H9 (cell line): ENCODE data around the gene SCRN1. TPM values are rescaled to one million over a fixed set of nuclear protein-coding genes. Genes with fewer than 3 reads are reported as not detected.

ENCODE experiments used
- DNase-seq: peaks from one replicate; pipeline ENCODE4 v3.0.0-alpha.2; 2017
- H2AFZ ChIP-seq: one replicate; pipeline ENCODE4 v1.6.1; 2013; ENCODE audit warnings: mild to moderate bottlenecking, low read length, control low read depth, moderate library complexity
- H2AK5ac ChIP-seq: 2 replicates; pipeline ENCODE4 v1.6.1; 2013; ENCODE audit warnings: low read length, control low read depth, mixed read lengths; ENCODE audit not compliant: insufficient read length
- H2BK120ac ChIP-seq: one replicate; pipeline ENCODE4 v1.6.1; 2013; ENCODE audit warnings: low read depth, mild to moderate bottlenecking, low read length, control low read depth, inconsistent platforms; ENCODE audit not compliant: poor library complexity, severe bottlenecking
- H2BK12ac ChIP-seq: 2 replicates; pipeline ENCODE4 v1.6.1; 2013; ENCODE audit warnings: low read length, control low read depth, mixed read lengths, low read depth; ENCODE audit not compliant: insufficient read length
- H2BK15ac ChIP-seq: 2 replicates; pipeline ENCODE4 v1.6.1; 2013; ENCODE audit warnings: low read depth, low read length, control low read depth
- H2BK20ac ChIP-seq: one replicate; pipeline ENCODE4 v1.6.1; 2013; ENCODE audit warnings: low read depth, mild to moderate bottlenecking, low read length, control low read depth, inconsistent platforms; ENCODE audit not compliant: poor library complexity, severe bottlenecking
- H2BK5ac ChIP-seq: 2 replicates; pipeline ENCODE4 v1.6.1; 2013; ENCODE audit warnings: low read length, control low read depth, mixed read lengths; ENCODE audit not compliant: insufficient read length
- H3K14ac ChIP-seq: 2 replicates; pipeline ENCODE4 v1.6.1; 2013; ENCODE audit warnings: low read length, control low read depth; ENCODE audit not compliant: insufficient read depth
- H3K18ac ChIP-seq: 2 replicates; pipeline ENCODE4 v1.6.1; 2013; ENCODE audit warnings: low read depth, mild to moderate bottlenecking, mixed read lengths, low read length, control low read depth; ENCODE audit not compliant: insufficient read length
- H3K23ac ChIP-seq: 2 replicates; pipeline ENCODE4 v1.6.1; 2013; ENCODE audit warnings: low read length, control low read depth, mixed read lengths, low read depth; ENCODE audit not compliant: insufficient read length
- H3K23me2 ChIP-seq: 2 replicates; pipeline ENCODE4 v1.6.1; 2013; ENCODE audit warnings: low read depth, mild to moderate bottlenecking, mixed read lengths, low read length, control low read depth; ENCODE audit not compliant: insufficient read length, poor library complexity, severe bottlenecking
- H3K27ac ChIP-seq: 2 replicates; pipeline ENCODE4 v1.5.1; 2013; ENCODE audit warnings: low read length, control low read depth, mixed read lengths, low read depth; ENCODE audit not compliant: insufficient read length
- H3K27me3 ChIP-seq: 2 replicates; pipeline ENCODE4 v1.6.1; 2013; ENCODE audit warnings: low read length, control low read depth, inconsistent platforms; ENCODE audit not compliant: insufficient read depth
- H3K4ac ChIP-seq: 2 replicates; pipeline ENCODE4 v1.6.1; 2013; ENCODE audit warnings: low read depth, mild to moderate bottlenecking, control low read depth, inconsistent platforms, low read length, moderate library complexity
- H3K4me1 ChIP-seq: 2 replicates; pipeline ENCODE4 v1.6.1; 2013; ENCODE audit warnings: low read length, control low read depth, inconsistent platforms; ENCODE audit not compliant: insufficient read depth
- H3K4me2 ChIP-seq: 2 replicates; pipeline ENCODE4 v1.6.1; 2013; ENCODE audit warnings: low read length, control low read depth, mixed read lengths; ENCODE audit not compliant: insufficient read length, insufficient read depth
- H3K56ac ChIP-seq: 2 replicates; pipeline ENCODE4 v1.6.1; 2013; ENCODE audit warnings: low read depth, mild to moderate bottlenecking, mixed read lengths, low read length, control low read depth; ENCODE audit not compliant: insufficient read length
- H3K79me1 ChIP-seq: 2 replicates; pipeline ENCODE4 v1.6.1; 2013; ENCODE audit warnings: low read depth, mild to moderate bottlenecking, moderate library complexity, low read length, control low read depth, inconsistent platforms; ENCODE audit not compliant: insufficient read depth, poor library complexity, severe bottlenecking
- H3K79me2 ChIP-seq: 2 replicates; pipeline ENCODE4 v1.6.1; 2013; ENCODE audit warnings: low read length, control low read depth, inconsistent platforms; ENCODE audit not compliant: insufficient read depth
- H3K9ac ChIP-seq: 2 replicates; pipeline ENCODE4 v1.6.1; 2013; ENCODE audit warnings: low read length, control low read depth, mixed read lengths; ENCODE audit not compliant: insufficient read length; ENCODE audit errors: extremely low read depth
- H3K9me3 ChIP-seq: one replicate; pipeline ENCODE4 v1.6.1; 2013; ENCODE audit warnings: low read depth, low read length, inconsistent platforms; ENCODE audit not compliant: control insufficient read depth
- H3T11ph ChIP-seq: one replicate; pipeline ENCODE4 v1.6.1; 2013; ENCODE audit warnings: mild to moderate bottlenecking, low read length, control low read depth, inconsistent platforms
- H4K20me1 ChIP-seq: one replicate; pipeline ENCODE4 v1.6.1; 2013; ENCODE audit not compliant: control insufficient read depth, insufficient read length, insufficient read depth
- H4K5ac ChIP-seq: 2 replicates; pipeline ENCODE4 v1.6.1; 2013; ENCODE audit warnings: low read depth, mild to moderate bottlenecking, mixed read lengths, low read length, control low read depth; ENCODE audit not compliant: insufficient read length
- H4K8ac ChIP-seq: replicated peaks from 2 replicates; pipeline ENCODE4 v1.6.1; 2013; ENCODE audit warnings: low read length, control low read depth, mixed read lengths, low read depth; ENCODE audit not compliant: insufficient read length
- H4K91ac ChIP-seq: 2 replicates; pipeline ENCODE4 v1.6.1; 2013; ENCODE audit warnings: low read depth, mild to moderate bottlenecking, moderate library complexity, mixed read lengths, low read length, control low read depth; ENCODE audit not compliant: insufficient read length
- H3K27ac Mint-ChIP-seq, 3 experiments: 2 replicates in 2 of 3; 3 replicates in 1 of 3; pipeline ENCODE4 v1.8.0; 2020 to 2021; ENCODE audit warnings: mixed read lengths in 3 of 3, mild to moderate bottlenecking in 1 of 3, moderate library complexity in 1 of 3
- H3K27me3 Mint-ChIP-seq: 2 replicates; pipeline ENCODE4 v1.8.0; 2021; ENCODE audit warnings: low read depth, mild to moderate bottlenecking, moderate library complexity, mixed read lengths
- H3K36me3 Mint-ChIP-seq, 3 experiments: 2 replicates in 2 of 3; 3 replicates in 1 of 3; pipeline ENCODE4 v1.8.0; 2020 to 2021; ENCODE audit warnings: low read depth in 3 of 3, mixed read lengths in 3 of 3; ENCODE audit not compliant: insufficient read depth in 1 of 3
- H3K4me1 Mint-ChIP-seq, 2 experiments: 2 replicates each; pipeline ENCODE4 v1.8.0; 2020; ENCODE audit warnings: mixed read lengths in 2 of 2
- H3K4me3 Mint-ChIP-seq, 2 experiments: 2 replicates in 1 of 2; 3 replicates in 1 of 2; pipeline ENCODE4 v1.8.0; 2020 to 2021; ENCODE audit warnings: mild to moderate bottlenecking in 2 of 2, mixed read lengths in 2 of 2, moderate library complexity in 1 of 2
- H3K9me3 Mint-ChIP-seq, 2 experiments: 2 replicates in 1 of 2; 3 replicates in 1 of 2; pipeline ENCODE4 v1.8.0; 2020; ENCODE audit warnings: mild to moderate bottlenecking in 2 of 2, mixed read lengths in 2 of 2, moderate library complexity in 1 of 2
- CTCF ChIP-seq: fragments of 200-600 bp; sonication (generic); conservative IDR thresholded peaks from 3 replicates; pipeline ENCODE4 v1.8.0; 2021; ENCODE audit warnings: antibody characterized with exemption, mild to moderate bottlenecking
- WGBS: extraction: QIAGEN DNeasy Blood & Tissue Kit; methylation state at CpG from one replicate; pipeline ENCODE4 v1.1.7; 2013; ENCODE audit warnings: missing lambda C conversion rate, low lambda C conversion rate, mixed read lengths; ENCODE audit not compliant: insufficient read length; ENCODE audit errors: extremely low coverage; 5-methylcytosine and 5-hydroxymethylcytosine counted together
- total RNA-seq: library from RNA; stranded (reverse); gene quantifications from 2 replicates; pipeline ENCODE4 v1.2.1, GENCODE V29; 2021

The SCRN1 gene
- total RNA-seq, 1 experiment from 2014 or later = 101 TPM

DNA sequence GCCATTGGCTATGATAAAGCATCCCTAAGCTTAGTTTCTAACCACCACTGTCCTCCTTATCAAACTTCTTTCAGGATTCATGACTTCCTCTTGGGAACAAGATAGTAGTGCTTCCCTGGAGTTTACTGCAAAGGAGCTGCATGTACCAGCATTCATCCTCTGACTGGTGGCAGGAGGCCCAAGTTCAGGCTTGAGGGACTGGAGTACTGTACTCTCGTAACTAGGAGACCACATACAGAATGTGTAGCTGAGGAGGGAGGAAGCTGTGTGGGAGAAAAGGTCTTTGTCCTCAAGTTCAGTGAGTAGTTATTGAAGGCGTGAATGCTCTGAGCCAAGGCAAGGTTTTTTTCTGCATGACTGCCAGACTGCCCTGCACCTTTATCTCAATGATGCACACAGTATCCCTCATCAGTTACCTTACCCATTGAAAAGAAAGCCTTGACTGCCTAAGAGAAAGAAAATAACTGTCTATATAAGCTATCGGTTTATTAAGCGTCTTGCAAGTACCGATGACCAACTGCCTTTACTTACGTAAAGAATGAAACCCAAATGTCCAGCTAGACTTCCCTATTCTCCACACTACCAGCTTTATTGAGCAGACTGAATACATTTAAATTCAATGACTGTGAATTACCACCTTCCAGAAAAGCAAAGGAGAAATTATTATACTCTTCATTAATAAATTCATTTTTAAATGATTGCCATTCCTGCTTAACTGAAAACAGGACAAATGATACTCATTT, 12.8 kb downstream of the SCRN1 start:
- Histone ChIP-seq H4K91ac (no peak overlapping the region), H4K20me1 (no peaks in the 10 kb centered on the region), H3K27ac (no peak overlapping the region), H3T11ph (no peak overlapping the region), H4K5ac (no peak overlapping the region), H2BK20ac (no peak overlapping the region), H2AFZ (no peak overlapping the region), H3K79me2 (peaks cover 13% of the 10 kb centered on the region; the same call in 1 of the 2 replicates), H3K4ac (no peak overlapping the region), H3K4me1 (no peaks in the 10 kb centered on the region), H3K56ac (no peak overlapping the region), H3K9me3 (no peaks in the 10 kb centered on the region), H2BK12ac (no peak overlapping the region), H3K14ac (no peak overlapping the region), H3K18ac (no peak overlapping the region), H4K8ac (no peak overlapping the region), H3K4me2 (no peak overlapping the region), H3K23ac (peak overlapping the region; percentile 96), H3K27me3 (no peaks in the 10 kb centered on the region), H3K79me1 (peaks cover 20% of the 10 kb centered on the region), H3K9ac (no peak overlapping the region), H3K23me2 (no peaks in the 10 kb centered on the region), H2BK5ac (no peak overlapping the region), H2BK15ac (no peak overlapping the region), H2AK5ac (no peak overlapping the region), H2BK120ac (no peak overlapping the region)
- Mint-ChIP-seq H3K27me3 (no peaks in the 10 kb centered on the region), H3K9me3 (no peaks in the 10 kb centered on the region), H3K36me3 (0 out of 7 replicates have a peak, but pooled peaks cover 0 to 2% (median 0%) of the 10 kb centered on the region in 3 experiments), H3K4me3 (no peak overlapping the region), H3K27ac (peak overlapping the region in 1 of 3 experiments; percentile 55; a peak in 2 of 7 replicates), H3K4me1 (peaks cover 7 to 17% of the 10 kb centered on the region in 2 experiments; a peak in 3 of 4 replicates)
- no CpG with 5 or more reads among the region's 6 CpGs for WGBS
- DNase-seq = no peak
- no peak for TF ChIP-seq CTCF
